HG03354 (cell line): ENCODE measurements around the gene CEP43.

Source experiments
- ATAC-seq: cut with Tn5 transposase; IDR thresholded peaks from one replicate; pipeline ENCODE4 v1.9.1; 2021; ENCODE audit warnings: mild to moderate bottlenecking; ENCODE audit not compliant: unreplicated experiment, poor library complexity, severe bottlenecking

The CEP43 gene

DNA sequence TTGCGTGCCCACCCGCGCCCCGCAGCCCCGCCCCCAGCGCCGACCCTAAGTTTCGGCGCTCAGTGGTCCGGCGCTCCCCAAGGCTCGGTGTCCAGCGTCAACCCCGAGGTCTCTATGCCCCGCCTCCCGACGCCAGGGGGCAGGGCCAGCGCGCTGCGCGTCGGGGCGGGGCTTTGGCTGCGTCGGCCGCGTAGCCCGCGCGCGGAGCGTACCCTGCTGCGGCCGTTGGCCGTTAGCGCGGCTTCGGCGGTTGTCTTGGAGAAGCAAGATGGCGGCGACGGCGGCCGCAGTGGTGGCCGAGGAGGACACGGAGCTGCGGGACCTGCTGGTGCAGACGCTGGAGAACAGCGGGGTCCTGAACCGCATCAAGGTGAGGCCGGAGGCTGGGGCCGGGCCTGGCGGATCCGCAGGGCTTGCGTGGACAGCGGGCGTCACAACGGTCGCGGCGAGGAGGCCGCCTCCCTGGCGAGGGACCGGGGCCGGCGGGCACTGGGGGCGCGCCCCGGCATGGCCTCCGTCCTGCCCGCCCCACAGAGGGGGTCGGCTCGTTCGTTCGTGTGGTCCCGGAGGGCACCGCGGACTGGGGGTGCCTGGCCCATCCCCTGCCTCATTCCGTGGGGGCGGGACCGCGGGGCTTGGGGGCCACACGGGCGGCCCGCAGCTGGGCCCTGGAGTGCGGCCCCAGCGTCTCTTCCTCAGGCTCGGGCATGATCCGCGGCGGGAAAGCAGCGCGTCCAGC is at the start of gene CEP43:
TSS of gene CEP43 (plus strand) at position 253 of the 739 bp plus-strand sequence. CDS start at position 269, 16 bp downstream.
- peak; percentile 89 for ATAC-seq

DNA sequence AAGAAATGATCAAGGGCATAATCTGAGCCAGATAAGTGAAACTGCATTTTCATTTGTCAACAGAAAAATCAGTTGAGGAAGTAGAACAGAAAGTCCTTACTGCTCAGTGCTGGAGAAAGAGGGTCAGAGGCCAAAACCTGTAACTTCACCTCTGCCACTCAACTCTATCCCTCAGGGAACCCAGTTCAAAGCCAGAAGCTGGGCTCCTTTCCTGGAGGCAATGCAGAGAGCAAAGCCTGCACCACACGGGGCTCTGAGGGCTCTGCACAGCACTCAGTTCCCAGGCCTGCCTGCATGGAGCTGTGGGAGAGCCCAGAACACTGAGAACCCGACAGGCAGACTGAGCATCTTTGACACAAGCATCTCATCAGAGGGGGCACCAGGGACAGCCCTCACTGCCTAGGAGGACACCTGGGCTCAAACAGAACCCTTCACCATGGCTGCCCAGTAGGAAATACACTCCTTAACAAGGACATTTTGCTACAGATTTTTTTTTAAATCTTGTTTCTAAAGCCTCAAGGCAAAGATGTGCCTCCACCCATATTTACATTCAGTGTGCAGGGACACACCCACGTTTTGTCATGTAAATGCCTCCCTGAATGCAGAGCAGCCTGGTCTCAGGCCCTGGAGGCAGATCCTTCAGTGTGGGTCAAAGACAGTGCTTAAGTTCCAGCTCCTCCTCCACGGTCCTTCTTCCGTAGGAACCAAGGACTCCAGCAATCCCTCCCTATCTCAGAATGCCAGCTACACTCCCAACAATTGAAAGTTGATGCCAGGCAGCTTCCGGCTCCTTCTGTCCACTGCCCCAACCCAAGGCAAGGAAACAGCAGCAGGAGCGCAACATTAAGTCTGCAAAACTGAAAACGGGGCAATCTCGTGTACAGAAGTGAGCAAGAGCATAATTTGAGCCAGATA is 49.4 kb upstream of the CEP43 start:
- no peak for ATAC-seq

DNA sequence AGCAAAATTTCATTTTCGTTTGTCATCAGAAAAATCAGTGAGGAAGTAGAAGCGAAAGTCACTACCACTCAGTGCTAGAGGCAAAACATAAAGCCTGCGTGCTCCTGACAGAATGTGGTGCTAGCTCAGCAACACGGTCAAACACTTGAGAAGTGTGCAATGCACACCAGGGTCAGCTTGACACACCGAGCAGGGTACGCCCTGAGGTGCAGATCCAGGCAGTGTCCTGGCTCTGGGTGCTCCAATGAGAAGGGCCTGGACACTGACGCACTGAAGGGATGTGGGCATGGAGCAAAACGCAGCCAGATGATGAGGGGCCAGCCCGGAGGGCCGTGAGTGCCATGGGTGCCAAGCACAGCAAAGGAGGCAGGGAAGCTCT is 48.8 kb upstream of the CEP43 start:
- peak; percentile 45 for ATAC-seq

DNA sequence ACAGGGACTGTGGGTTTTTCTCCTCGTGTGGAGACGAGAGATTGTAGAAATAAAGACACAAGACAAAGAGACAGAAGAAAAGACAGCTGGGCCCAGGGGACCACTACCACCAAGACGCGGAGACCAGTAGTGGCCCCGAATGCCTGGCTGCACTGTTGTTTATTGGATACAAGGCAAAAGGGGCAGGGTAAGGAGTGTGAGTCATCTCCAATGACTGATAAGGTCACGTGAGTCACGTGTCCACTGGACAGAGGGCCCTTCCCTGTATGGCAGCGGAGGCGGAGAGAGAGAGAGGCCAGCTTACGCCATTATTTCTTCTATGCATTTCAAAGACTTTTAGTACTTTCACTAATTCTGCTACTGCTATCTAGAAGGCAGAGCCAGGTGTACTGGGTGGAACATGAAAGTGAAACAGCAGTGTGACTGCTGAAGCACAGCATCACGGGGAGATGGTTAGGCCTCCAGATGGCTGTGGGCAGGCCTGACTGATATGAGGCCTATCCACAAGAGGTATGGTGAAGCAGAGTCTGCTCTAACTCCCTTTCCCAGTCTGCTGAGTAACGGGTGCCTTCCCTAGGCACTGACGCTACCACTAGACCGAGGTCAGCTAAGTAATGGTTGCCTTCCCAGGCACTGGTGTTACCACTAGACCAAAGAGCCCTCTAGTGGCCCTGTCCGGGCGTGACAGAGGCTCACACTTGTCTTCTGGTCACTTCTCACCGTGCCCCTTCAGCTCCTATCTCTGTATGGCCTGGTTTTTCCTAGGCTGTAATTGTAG is 48.1 kb upstream of the CEP43 start:
- ATAC-seq, result peak; percentile 93

GRCh38 chr6:166951670-166952060 is 47.5 kb upstream of the CEP43 start:
- ATAC-seq, result no peak

DNA sequence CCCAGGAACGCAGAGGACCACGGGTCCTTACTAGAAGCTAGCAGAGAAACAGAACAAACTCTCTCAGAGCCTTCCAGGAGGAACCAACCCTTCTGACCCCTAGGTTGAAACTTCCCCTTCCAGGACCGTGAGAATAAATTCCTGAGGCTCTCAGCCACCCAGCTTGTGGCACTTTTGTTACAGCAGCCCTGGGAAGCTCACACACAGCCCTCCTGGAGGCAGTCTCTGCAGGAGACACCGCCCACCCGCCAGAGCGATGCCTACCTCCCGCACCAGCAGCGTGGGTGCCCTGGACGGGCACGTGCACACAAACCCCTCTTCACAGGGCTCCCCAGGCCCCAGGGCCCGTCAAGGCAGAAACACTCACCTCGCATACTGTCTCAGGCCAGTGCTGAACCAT is 47.1 kb upstream of the CEP43 start:
- ATAC-seq, result no peak

DNA sequence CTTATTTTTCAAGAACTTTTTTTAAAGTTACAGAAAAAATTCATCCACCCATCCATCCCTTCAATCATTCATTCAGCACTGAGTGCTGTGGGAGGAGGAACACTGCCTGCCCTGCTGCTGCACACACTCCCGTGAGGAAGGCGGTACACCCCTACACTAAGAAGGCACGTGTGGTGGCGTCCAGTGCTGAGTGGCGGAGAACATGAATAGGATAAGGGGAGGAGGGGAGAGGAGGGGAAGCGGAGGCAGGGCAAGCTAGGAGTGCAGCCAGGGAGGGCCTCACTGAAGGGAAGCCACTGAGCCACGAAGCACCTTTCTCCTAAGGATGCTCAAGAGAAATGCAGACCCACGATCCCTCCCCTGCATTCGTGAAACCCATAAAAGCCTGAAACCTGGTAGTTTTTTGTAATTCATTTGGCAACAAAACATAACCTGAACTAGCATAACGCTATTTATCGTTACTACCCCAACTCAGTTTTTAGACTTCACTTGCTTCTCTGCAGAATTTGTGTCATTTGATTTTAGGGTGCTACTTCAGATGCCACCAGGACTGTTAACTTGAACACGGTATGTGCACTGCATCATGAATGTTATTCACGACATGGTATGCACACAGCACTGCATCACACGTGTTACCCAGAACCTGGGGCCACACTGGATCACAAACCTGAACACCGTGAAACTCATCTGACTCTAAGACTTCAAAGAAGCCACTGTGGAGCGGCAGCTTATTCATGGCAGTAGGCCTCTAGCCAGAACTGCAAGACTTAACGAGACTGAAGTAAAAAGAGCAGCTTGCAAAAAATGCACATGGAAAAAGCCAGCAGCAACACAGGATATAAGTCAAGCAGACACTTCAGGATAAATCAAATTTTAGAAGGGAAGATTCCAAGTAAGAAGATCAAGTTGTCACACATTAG is 46.4 kb upstream of the CEP43 start:
- ATAC-seq, result no peak

DNA sequence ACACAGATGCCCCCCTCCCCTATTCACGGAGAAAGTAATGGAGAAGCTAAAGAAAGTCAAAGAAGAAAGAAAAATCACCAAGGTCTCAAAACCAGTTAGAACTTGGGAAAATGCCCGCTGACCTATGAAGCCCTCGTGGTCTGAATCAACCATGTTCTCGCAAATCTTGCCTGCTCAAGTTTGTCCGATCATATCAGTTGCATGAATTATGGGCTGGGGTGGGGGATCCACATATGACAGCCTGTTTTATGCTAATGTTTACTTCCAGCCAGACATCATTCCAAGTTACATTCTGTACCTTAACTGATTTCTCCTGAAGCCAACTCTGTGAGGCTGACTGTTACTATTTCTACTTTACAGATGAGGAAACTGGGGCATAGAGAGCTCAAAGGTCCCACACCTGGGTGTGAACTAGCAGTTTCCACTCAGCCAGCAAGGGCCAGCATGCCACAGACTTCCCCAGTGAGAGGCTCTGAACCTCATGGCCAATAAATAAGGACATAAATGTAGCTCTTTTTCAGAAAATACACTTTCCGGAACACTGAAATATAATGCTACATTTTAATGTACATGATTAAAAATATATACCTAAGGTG is 45.0 kb upstream of the CEP43 start:
- no peak for ATAC-seq

- no peak for ATAC-seq
These were observed 43.9 kb upstream of the CEP43 start for GRCh38 chr6:166955121-166955864.

- peak; percentile 12 for ATAC-seq
These were observed 43.2 kb upstream of the CEP43 start for GRCh38 chr6:166955865-166956443.

DNA sequence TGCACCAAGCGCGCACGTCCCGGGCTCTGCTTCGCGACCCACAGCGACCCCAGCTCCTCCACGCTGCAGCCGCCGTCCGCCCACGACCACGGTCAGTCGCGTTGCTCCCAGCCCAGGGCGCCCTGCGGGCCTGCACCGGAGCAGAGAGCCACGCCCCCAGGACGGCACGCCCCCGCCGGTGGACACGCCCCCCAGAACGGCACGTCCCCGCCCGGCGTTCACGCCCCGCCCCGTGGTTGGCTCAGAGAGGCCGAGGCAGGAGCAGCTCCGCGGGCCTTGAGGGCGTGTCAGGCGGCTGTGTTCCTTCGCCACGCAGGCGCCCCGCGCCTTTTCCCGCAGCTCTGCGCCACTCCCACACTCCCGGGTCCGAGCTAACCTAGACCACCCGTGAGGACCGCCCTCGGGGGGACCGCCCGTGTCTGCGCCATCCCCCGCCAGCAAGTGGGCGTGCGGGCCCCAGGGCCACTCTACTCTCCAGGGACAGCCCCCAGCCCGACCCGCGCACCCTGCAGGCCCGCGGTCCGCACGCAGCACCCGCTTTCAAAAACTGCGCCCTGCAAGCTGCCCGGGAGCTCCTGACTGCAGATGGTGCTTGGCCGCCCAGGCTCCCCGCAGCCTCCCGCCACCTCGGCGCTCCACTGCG is 42.6 kb upstream of the CEP43 start, which contains the start of gene RNASET2:
TSS of gene RNASET2 (minus strand) at position 107 of the 643 bp plus-strand sequence. CDS start 368 bp downstream, outside the sequence.
- ATAC-seq, result peak; percentile 75

DNA sequence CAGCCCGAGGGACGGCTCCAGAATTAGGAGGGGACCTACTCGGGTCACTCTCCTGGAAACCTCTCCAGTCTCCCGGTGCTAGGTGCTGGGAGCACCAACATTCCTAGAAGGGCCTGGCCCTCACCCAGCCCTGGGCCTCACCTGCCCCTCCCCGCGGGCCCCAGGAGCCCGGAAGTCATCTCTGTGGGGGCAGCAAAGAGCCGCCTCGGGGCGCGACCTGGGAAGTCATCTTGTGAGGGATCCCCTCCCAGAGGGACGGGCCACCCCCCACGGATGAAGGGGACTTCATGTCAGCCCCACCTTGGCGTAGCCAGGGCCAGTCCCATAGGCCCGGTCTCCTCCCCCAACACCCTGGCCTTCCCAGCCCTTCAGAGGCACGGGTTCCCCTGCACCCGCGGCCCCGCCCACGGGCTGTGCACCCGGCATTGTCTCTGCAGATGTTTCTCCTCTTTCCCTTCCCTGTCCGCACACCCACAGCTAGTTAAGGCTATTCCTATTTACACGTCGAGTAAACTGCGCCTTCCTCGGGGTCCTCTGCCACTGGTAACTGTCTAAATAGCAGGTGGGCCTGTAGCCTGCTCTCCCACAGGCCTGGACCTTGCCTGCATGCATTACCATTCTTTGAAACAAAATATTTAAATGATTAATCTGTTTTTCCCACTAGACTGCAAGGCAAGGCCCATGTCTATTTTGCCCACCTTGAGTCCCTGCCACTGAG is 42.0 kb upstream of the CEP43 start:
- peak; percentile 32 for ATAC-seq

- no peak for ATAC-seq
These were observed 41.5 kb upstream of the CEP43 start for GRCh38 chr6:166957805-166958076.

GRCh38 chr6:166958926-166959861 is 40.0 kb upstream of the CEP43 start:
- ATAC-seq, result peak; percentile 23

- ATAC-seq, result no peak
These were observed 39.1 kb upstream of the CEP43 start for GRCh38 chr6:166959911-166960608.
